ENCODE data around the gene ATAD3B. TPM values are rescaled to one million over a fixed set of nuclear protein-coding genes. Genes with fewer than 3 reads are reported as not detected.

ATAD3B gene
- total RNA-seq, 4 donors from 2014 or later: 26.9 to 130 (median 35.0) TPM

GRCh38 chr1:1437033-1437903, 34.3 kb upstream of the ATAD3B start:
- TF ChIP-seq POLR2A (IDR thresholded peaks at IDR 0.05): no peak
- TF ChIP-seq, protein P1, sequence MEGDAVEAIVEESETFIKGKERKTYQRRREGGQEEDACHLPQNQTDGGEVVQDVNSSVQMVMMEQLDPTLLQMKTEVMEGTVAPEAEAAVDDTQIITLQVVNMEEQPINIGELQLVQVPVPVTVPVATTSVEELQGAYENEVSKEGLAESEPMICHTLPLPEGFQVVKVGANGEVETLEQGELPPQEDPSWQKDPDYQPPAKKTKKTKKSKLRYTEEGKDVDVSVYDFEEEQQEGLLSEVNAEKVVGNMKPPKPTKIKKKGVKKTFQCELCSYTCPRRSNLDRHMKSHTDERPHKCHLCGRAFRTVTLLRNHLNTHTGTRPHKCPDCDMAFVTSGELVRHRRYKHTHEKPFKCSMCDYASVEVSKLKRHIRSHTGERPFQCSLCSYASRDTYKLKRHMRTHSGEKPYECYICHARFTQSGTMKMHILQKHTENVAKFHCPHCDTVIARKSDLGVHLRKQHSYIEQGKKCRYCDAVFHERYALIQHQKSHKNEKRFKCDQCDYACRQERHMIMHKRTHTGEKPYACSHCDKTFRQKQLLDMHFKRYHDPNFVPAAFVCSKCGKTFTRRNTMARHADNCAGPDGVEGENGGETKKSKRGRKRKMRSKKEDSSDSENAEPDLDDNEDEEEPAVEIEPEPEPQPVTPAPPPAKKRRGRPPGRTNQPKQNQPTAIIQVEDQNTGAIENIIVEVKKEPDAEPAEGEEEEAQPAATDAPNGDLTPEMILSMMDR (IDR thresholded peaks at IDR 0.05): no peak
- Histone ChIP-seq H3K27ac (peak overlapping the region in 1 of 4 donors; percentile 69), H3K9me3 (peaks cover 0 to 2% (median 0%) of the 10 kb centered on the region in 4 donors), H3K27me3 (no peaks in the 10 kb centered on the region), H3K4me1 (peaks cover 9 to 68% (median 27%) of the 10 kb centered on the region in 4 donors), H3K36me3 (no peaks in the 10 kb centered on the region), H3K4me3 (no peak overlapping the region)
- DNase-seq: no peak

DNA sequence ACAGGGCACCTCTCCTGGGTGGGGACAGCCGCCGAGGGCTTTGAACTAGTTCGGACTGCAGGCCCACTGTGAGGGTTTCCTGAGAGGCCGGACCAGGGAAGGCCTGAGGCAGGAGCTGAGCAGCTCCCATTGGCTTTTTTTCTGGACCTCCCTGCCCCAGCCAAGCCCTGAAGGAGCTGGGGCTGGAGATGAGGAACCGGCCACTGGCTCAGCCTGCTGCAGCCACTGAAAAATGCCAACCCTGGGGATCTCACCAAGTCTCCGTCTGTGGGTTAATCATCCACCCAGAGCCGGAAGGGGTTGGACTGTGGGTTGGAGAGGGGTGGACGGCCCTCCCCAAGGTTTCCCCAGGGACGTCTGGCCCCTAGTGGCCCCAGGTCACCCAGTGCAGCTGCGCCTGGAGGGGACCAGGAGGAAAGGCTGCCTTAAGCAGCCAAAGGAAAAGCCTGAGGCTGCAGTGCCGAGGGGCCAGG, 33.6 kb upstream of the ATAD3B start:
- no peak overlapping the region for H3K27ac ChIP-seq
- peaks cover 9 to 61% (median 27%) of the 10 kb centered on the region in 4 donors for H3K4me1 ChIP-seq
- DNase-seq: peak in 1 of 3 donors; percentile 66
- no peak for TF ChIP-seq POLR2A (IDR thresholded peaks at IDR 0.05)
- TF ChIP-seq, protein P1 (IDR thresholded peaks at IDR 0.05): peak in 1 of 6 experiments; percentile 20
- H3K4me3 ChIP-seq: peak overlapping the region in 2 of 4 donors; percentile 24 to 27
- no peaks in the 10 kb centered on the region for H3K27me3 ChIP-seq
- no peaks in the 10 kb centered on the region for H3K36me3 ChIP-seq
- peaks cover 0 to 2% (median 0%) of the 10 kb centered on the region in 4 donors for H3K9me3 ChIP-seq

- Histone ChIP-seq H3K4me1 (peaks cover 4 to 53% (median 25%) of the 10 kb centered on the region in 4 donors), H3K9me3 (peaks cover 0 to 2% (median 0%) of the 10 kb centered on the region in 4 donors), H3K27ac (no peak overlapping the region), H3K27me3 (no peaks in the 10 kb centered on the region), H3K36me3 (no peaks in the 10 kb centered on the region), H3K4me3 (no peak overlapping the region)
- no peak for DNase-seq
- TF ChIP-seq, protein P1 (IDR thresholded peaks at IDR 0.05): no peak
- no peak for TF ChIP-seq POLR2A (IDR thresholded peaks at IDR 0.05)
Measured at GRCh38 chr1:1438531-1439381, 32.8 kb upstream of the ATAD3B start.

DNA sequence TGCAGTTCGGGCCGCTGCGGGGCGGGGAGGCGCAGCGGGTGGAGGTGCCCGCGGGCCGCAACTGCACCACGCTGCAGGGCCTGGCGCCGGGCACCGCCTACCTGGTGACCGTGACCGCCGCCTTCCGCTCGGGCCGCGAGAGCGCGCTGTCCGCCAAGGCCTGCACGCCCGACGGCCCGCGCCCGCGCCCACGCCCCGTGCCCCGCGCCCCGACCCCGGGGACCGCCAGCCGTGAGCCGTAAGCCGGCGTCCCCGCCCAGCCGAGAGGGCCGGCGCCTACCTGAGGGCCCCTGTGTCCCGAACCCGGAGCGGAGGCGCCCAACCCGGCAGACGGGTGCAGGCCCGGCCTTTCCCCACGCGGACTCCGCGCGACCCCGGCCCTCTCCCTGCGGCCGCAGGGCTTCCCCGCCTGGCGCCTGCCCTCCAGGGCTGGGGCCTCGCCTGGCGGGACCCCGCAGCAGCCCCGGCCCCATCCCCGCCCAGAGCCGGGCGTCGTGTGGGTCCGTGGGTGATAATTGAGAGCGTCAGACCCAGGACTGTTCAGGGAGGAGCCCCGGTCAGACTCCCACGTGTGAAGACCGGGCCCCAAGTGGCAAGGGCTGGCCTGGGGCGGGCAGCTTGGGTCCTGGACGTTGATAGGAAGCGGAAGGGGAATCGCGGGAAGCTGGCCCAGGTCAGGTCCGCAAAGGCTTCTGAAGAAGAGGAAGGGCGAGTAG, 31.9 kb upstream of the ATAD3B start:
- Histone ChIP-seq H3K27ac (no peak overlapping the region), H3K9me3 (peaks cover 0 to 2% (median 0%) of the 10 kb centered on the region in 4 donors), H3K4me1 (peaks cover 3 to 44% (median 16%) of the 10 kb centered on the region in 4 donors), H3K36me3 (no peaks in the 10 kb centered on the region), H3K4me3 (no peak overlapping the region), H3K27me3 (no peaks in the 10 kb centered on the region)
- TF ChIP-seq, protein P1 (IDR thresholded peaks at IDR 0.05): no peak
- TF ChIP-seq POLR2A (IDR thresholded peaks at IDR 0.05): no peak
- DNase-seq: no peak
